ENCODE data around the gene C5orf47.

DNA sequence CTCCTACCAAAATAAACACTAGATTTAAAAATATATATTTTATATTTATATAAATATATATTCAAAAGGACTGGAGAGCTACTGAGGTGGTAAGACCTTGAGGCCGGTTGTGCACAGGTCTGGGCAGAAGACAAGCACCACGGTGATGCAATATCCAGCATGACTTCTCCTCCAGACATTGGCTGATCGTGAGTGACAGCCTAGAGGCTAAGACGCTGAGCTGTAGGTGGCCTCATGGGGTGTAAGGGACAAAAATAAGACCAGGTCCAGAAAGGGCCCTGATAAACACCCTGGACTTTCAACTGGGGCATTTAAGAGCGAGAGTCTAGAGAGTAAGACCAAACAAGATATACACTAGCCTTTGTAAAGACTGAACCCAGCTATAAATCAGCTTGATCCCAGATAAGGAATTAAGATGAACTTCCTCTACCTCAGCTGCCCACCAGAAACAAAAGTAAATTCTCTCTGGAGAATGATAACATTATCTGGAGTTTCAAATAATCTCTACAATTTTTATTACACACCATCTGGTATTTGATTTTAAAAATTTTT, 14.2 kb upstream of the C5orf47 start:
- no peak for TF ChIP-seq EZH2 (IDR thresholded peaks at IDR 0.05)
- TF ChIP-seq, protein P1, sequence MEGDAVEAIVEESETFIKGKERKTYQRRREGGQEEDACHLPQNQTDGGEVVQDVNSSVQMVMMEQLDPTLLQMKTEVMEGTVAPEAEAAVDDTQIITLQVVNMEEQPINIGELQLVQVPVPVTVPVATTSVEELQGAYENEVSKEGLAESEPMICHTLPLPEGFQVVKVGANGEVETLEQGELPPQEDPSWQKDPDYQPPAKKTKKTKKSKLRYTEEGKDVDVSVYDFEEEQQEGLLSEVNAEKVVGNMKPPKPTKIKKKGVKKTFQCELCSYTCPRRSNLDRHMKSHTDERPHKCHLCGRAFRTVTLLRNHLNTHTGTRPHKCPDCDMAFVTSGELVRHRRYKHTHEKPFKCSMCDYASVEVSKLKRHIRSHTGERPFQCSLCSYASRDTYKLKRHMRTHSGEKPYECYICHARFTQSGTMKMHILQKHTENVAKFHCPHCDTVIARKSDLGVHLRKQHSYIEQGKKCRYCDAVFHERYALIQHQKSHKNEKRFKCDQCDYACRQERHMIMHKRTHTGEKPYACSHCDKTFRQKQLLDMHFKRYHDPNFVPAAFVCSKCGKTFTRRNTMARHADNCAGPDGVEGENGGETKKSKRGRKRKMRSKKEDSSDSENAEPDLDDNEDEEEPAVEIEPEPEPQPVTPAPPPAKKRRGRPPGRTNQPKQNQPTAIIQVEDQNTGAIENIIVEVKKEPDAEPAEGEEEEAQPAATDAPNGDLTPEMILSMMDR (IDR thresholded peaks at IDR 0.05), result no peak
